Mesendoderm (in vitro differentiated cells): ENCODE data around the gene TP53BP2.
A peak's percentile ranks its signal among the peaks of the same experiment; 100 is the strongest.

Experiments
- DNase-seq: peaks from one replicate; pipeline ENCODE4 v3.0.0; 2013
- H2AK5ac ChIP-seq: 2 replicates; pipeline ENCODE4 v1.6.1; 2013; ENCODE audit warnings: low read length, inconsistent platforms
- H2BK120ac ChIP-seq: 2 replicates; pipeline ENCODE4 v1.6.1; 2013; ENCODE audit warnings: low read depth, mild to moderate bottlenecking, low read length, moderate library complexity, mixed read lengths
- H2BK15ac ChIP-seq: replicated peaks from 2 replicates; pipeline ENCODE4 v1.6.1; 2013; ENCODE audit warnings: low read depth, mild to moderate bottlenecking, moderate library complexity
- H2BK5ac ChIP-seq: 2 replicates; pipeline ENCODE4 v1.6.1; 2013; ENCODE audit warnings: low read length, inconsistent platforms
- H3K18ac ChIP-seq: 2 replicates; pipeline ENCODE4 v1.6.1; 2013; ENCODE audit warnings: mild to moderate bottlenecking, low read length, mixed read lengths
- H3K23ac ChIP-seq: one replicate; pipeline ENCODE4 v1.6.1; 2013; ENCODE audit warnings: low read length
- H3K27ac ChIP-seq: 2 replicates; pipeline ENCODE4 v1.5.1; 2013; ENCODE audit warnings: low read depth, mild to moderate bottlenecking, inconsistent platforms, low read length, moderate library complexity
- H3K27me3 ChIP-seq: 2 replicates; pipeline ENCODE4 v1.6.1; 2013; ENCODE audit warnings: low read length, control low read depth, mild to moderate bottlenecking, inconsistent platforms; ENCODE audit not compliant: insufficient read depth, poor library complexity
- H3K36me3 ChIP-seq: 2 replicates; pipeline ENCODE4 v1.6.1; 2013; ENCODE audit warnings: low read length, inconsistent platforms; ENCODE audit not compliant: control insufficient read depth, insufficient read depth
- H3K4ac ChIP-seq: one replicate; pipeline ENCODE4 v1.6.1; 2013; ENCODE audit warnings: low read depth, mild to moderate bottlenecking, low read length, moderate library complexity
- H3K4me1 ChIP-seq: 2 replicates; pipeline ENCODE4 v1.6.1; 2013; ENCODE audit warnings: low read depth, low read length, inconsistent platforms; ENCODE audit not compliant: control insufficient read depth
- H3K4me2 ChIP-seq: 2 replicates; pipeline ENCODE4 v1.6.1; 2013; ENCODE audit warnings: low read length
- H3K4me3 ChIP-seq: 2 replicates; pipeline ENCODE4 v1.5.1; 2013; ENCODE audit warnings: mild to moderate bottlenecking, low read length
- H3K56ac ChIP-seq: one replicate; pipeline ENCODE4 v1.6.1; 2013; ENCODE audit warnings: low read length
- H3K79me1 ChIP-seq: 2 replicates; pipeline ENCODE4 v1.6.1; 2013; ENCODE audit warnings: low read length, inconsistent platforms
- H3K79me2 ChIP-seq: 2 replicates; pipeline ENCODE4 v1.6.1; 2013; ENCODE audit warnings: mild to moderate bottlenecking, low read length; ENCODE audit not compliant: control insufficient read depth, insufficient read depth
- H3K9ac ChIP-seq: 2 replicates; pipeline ENCODE4 v1.6.1; 2013; ENCODE audit warnings: low read length, inconsistent platforms
- H4K5ac ChIP-seq: one replicate; pipeline ENCODE4 v1.6.1; 2013; ENCODE audit warnings: low read length
- H4K8ac ChIP-seq: one replicate; pipeline ENCODE4 v1.6.1; 2013; ENCODE audit warnings: low read depth, mild to moderate bottlenecking, control low read depth, low read length, moderate library complexity
- WGBS: extraction: QIAGEN DNeasy Blood & Tissue Kit; methylation state at CpG from one replicate; pipeline ENCODE4 v1.1.7; 2013; ENCODE audit warnings: low lambda C conversion rate, missing lambda C conversion rate; ENCODE audit not compliant: insufficient coverage; ENCODE audit errors: extremely low coverage; 5-methylcytosine and 5-hydroxymethylcytosine counted together

The TP53BP2 gene

DNA sequence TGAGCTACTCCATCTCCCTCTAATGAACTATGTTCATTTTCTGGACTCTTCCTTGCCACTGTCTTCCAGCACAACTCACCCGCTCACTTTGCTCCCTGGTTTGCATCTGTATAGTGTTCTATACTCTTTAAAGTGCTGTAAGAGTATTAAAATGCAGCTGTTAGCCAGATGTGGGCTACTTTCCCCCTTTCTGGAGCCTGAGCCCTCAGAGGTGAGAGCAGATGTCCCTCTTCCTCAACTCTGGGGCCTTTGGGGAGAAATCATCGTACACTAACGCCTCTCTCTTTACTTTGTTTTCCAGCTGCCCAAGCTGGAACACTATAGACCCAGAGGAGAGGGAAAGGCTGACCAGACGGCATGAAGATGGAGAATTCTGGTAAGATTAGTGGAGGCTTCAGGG lies 94.1 kb downstream of the TP53BP2 start:
- Histone ChIP-seq H3K4ac (no peak overlapping the region), H3K79me2 (no peaks in the 10 kb centered on the region), H4K8ac (no peak overlapping the region), H4K5ac (no peak overlapping the region), H3K4me2 (no peak overlapping the region), H2BK5ac (no peak overlapping the region), H3K36me3 (peaks cover 5% of the 10 kb centered on the region), H3K18ac (no peak overlapping the region), H3K56ac (no peak overlapping the region), H3K23ac (no peak overlapping the region), H3K79me1 (no peaks in the 10 kb centered on the region), H3K4me3 (no peak overlapping the region), H3K9ac (no peak overlapping the region), H2BK15ac (no peak overlapping the region), H3K27ac (no peak overlapping the region), H3K4me1 (peaks cover 12% of the 10 kb centered on the region), H2BK120ac (no peak overlapping the region), H2AK5ac (no peak overlapping the region), H3K27me3 (no peaks in the 10 kb centered on the region)
- DNase-seq = no peak
- WGBS = no CpG with 5 or more reads among the region's 4 CpGs

DNA sequence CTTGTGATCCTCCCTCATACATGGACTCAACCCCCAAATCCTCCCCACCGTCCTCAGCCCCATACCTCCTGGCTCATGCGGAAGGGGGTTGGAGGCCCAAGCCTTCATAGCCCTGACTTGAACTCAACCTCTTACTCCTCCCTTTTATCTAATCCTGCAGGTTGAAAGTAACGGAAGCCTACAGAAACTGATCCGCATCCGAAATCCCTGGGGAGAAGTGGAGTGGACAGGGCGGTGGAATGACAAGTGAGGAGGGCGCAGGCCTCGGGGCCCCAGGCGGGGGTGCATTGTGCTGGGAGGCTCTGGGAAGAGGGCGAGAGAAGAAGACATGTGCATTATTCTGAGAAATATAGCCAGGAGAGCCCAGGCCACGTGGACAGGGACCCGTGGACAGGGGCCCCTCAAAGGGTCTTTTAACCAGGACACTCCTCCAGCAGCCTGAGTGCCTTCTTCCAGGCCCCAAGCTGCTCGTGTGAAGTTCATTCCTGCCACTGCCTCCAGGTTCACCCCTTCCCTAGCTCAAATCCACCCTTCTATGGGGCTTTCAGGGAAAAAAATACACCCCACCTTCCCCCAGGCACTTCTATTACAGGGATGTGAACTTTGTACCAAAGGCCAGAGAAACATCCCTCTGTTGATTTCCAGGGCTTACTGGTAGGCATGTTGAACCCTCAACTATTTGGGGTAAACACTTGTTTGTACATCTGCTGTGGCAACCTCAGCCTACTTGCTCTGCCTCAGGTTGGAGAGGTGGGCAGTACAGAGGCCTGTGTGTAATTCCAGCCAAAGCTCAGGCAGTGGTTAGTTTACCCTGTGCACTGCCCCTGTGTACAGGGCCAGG lies 94.8 kb downstream of the TP53BP2 start:
- H2BK5ac ChIP-seq = no peak overlapping the region
- no peak for DNase-seq
- H3K23ac ChIP-seq = no peak overlapping the region
- no peak overlapping the region for H3K27ac ChIP-seq
- no CpG with 5 or more reads among the region's 13 CpGs for WGBS
- H3K27me3 ChIP-seq = no peaks in the 10 kb centered on the region
- no peak overlapping the region for H2BK120ac ChIP-seq
- no peak overlapping the region for H3K4me2 ChIP-seq
- no peak overlapping the region for H3K18ac ChIP-seq
- peaks cover 5% of the 10 kb centered on the region for H3K36me3 ChIP-seq
- no peaks in the 10 kb centered on the region for H3K79me2 ChIP-seq
- H3K4ac ChIP-seq = no peak overlapping the region
- no peak overlapping the region for H4K8ac ChIP-seq
- no peak overlapping the region for H2AK5ac ChIP-seq
- H3K79me1 ChIP-seq = no peaks in the 10 kb centered on the region
- H3K4me3 ChIP-seq = no peak overlapping the region
- H2BK15ac ChIP-seq = no peak overlapping the region
- H4K5ac ChIP-seq = no peak overlapping the region
- peaks cover 12% of the 10 kb centered on the region for H3K4me1 ChIP-seq
- H3K9ac ChIP-seq = no peak overlapping the region
- no peak overlapping the region for H3K56ac ChIP-seq

GRCh38 chr1:223748773-223749733 lies 96.7 kb downstream of the TP53BP2 start:
- Histone ChIP-seq H3K27ac (peak overlapping the region; percentile 28), H4K8ac (no peak overlapping the region), H3K4me1 (peaks cover 12% of the 10 kb centered on the region), H3K27me3 (no peaks in the 10 kb centered on the region), H2BK15ac (no peak overlapping the region), H3K4me3 (peak overlapping the region; percentile 48), H4K5ac (no peak overlapping the region), H2BK120ac (no peak overlapping the region), H3K36me3 (peaks cover 7% of the 10 kb centered on the region), H2AK5ac (no peak overlapping the region), H3K18ac (peak overlapping the region; percentile 17), H2BK5ac (peak overlapping the region; percentile 36), H3K56ac (peak overlapping the region; percentile 94), H3K4me2 (peak overlapping the region; percentile 96), H3K23ac (peak overlapping the region; percentile 99), H3K79me1 (no peaks in the 10 kb centered on the region), H3K79me2 (no peaks in the 10 kb centered on the region), H3K9ac (peak overlapping the region; percentile 90), H3K4ac (no peak overlapping the region)
- peak; percentile 73 for DNase-seq
- WGBS = no CpG with 5 or more reads among the region's 61 CpGs

GRCh38 chr1:223748405-223748772 lies 97.4 kb downstream of the TP53BP2 start:
- peak overlapping the region; percentile 48 for H3K4me3 ChIP-seq
- H2BK15ac ChIP-seq = no peak overlapping the region
- H2AK5ac ChIP-seq = no peak overlapping the region
- H3K4me2 ChIP-seq = peak overlapping the region; percentile 96
- H3K27ac ChIP-seq = peak overlapping the region; percentile 28
- H3K56ac ChIP-seq = peak overlapping the region; percentile 94
- peaks cover 12% of the 10 kb centered on the region for H3K4me1 ChIP-seq
- no CpG with 5 or more reads among the region's 18 CpGs for WGBS
- H2BK120ac ChIP-seq = no peak overlapping the region
- H4K8ac ChIP-seq = no peak overlapping the region
- no peaks in the 10 kb centered on the region for H3K27me3 ChIP-seq
- peak overlapping the region; percentile 17 for H3K18ac ChIP-seq
- peak overlapping the region; percentile 99 for H3K23ac ChIP-seq
- no peak overlapping the region for H4K5ac ChIP-seq
- H3K4ac ChIP-seq = no peak overlapping the region
- no peaks in the 10 kb centered on the region for H3K79me2 ChIP-seq
- no peaks in the 10 kb centered on the region for H3K79me1 ChIP-seq
- H3K36me3 ChIP-seq = peaks cover 7% of the 10 kb centered on the region
- H2BK5ac ChIP-seq = no peak overlapping the region
- peak overlapping the region; percentile 90 for H3K9ac ChIP-seq
- DNase-seq = peak; percentile 51

DNA sequence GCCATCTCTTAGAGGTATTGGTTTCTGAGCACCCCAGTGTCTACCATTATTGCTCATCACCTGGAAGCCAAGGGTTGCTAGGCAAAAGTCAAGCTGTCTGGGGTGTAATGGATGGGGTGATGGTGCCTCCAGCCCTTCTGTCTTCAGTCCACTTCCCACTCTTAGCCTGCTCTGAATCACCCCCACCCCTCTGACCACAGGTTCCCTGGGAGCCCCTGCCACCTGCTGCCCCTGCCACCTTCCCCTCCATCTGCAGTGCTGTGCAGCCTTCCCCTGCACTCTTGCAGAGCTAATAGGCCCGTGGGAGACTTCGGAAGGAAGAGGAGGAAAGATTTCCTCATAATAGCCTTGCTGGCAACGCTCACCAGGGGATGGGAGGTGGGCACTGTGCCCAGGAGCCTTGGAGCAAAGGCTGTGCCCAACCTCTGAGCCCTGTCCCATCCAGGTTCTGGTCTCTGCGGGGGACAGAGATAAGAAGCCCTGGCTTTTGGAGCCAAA lies 97.9 kb downstream of the TP53BP2 start:
- H3K27ac ChIP-seq = no peak overlapping the region
- H2BK120ac ChIP-seq = no peak overlapping the region
- no peak overlapping the region for H4K5ac ChIP-seq
- H3K56ac ChIP-seq = no peak overlapping the region
- H3K4me2 ChIP-seq = no peak overlapping the region
- no peak overlapping the region for H3K4me3 ChIP-seq
- no peak overlapping the region for H2BK5ac ChIP-seq
- H4K8ac ChIP-seq = no peak overlapping the region
- no peak for DNase-seq
- H3K23ac ChIP-seq = no peak overlapping the region
- no peak overlapping the region for H3K4ac ChIP-seq
- no peak overlapping the region for H3K9ac ChIP-seq
- peaks cover 8% of the 10 kb centered on the region for H3K4me1 ChIP-seq
- H2BK15ac ChIP-seq = no peak overlapping the region
- no peak overlapping the region for H3K18ac ChIP-seq
- WGBS = no CpG with 5 or more reads among the region's 4 CpGs
- peaks cover 7% of the 10 kb centered on the region for H3K36me3 ChIP-seq
- H3K79me2 ChIP-seq = no peaks in the 10 kb centered on the region
- H3K79me1 ChIP-seq = no peaks in the 10 kb centered on the region
- no peak overlapping the region for H2AK5ac ChIP-seq
- H3K27me3 ChIP-seq = no peaks in the 10 kb centered on the region
